Stimulated activated CD4-positive, alpha-beta T cell treated with anti-CD3 and anti-CD28 coated beads, Interleukin-1b, Interleukin-23, amount 100 ng/mL, for 48 hours (primary cell): ENCODE measurements around the gene SIGLEC10.
A peak's percentile ranks its signal among the peaks of the same experiment; 100 is the strongest.
"Not testable (repeated sequence)": the region's sequence is repeated elsewhere in the genome, so short reads cannot be mapped to it uniquely, and the experiment has no call there.

Experiments used
- DNase-seq: peaks from one replicate; pipeline ENCODE4 v3.0.0-alpha.2; 2020

Gene SIGLEC10

GRCh38 chr19:51417107-51417809 is at the start of gene SIGLEC10:
Gene SIGLEC10 (minus strand): TSS chr19:51417642. CDS start chr19:51417581, 61 bp downstream.
- peak; percentile 63 for DNase-seq

GRCh38 chr19:51466723-51467122 is 49.3 kb upstream of the SIGLEC10 start:
- no peak for DNase-seq

GRCh38 chr19:51463976-51464581 is 46.6 kb upstream of the SIGLEC10 start:
- not testable (repeated sequence) for DNase-seq

- DNase-seq, result no peak
Observed at GRCh38 chr19:51462681-51463080, 45.2 kb upstream of the SIGLEC10 start.

GRCh38 chr19:51462276-51462675 is 44.8 kb upstream of the SIGLEC10 start:
- no peak for DNase-seq

- no peak for DNase-seq
Observed at GRCh38 chr19:51461723-51462161, 44.3 kb upstream of the SIGLEC10 start.

GRCh38 chr19:51460164-51460992 is 42.9 kb upstream of the SIGLEC10 start:
- DNase-seq, result no peak

GRCh38 chr19:51458899-51459505 is 41.6 kb upstream of the SIGLEC10 start:
- DNase-seq, result no peak

- DNase-seq, result no peak
Observed at GRCh38 chr19:51458051-51458645, 40.7 kb upstream of the SIGLEC10 start, which contains the start of gene SIGLEC8. Gene SIGLEC8 (minus strand): TSS chr19:51458454. CDS start chr19:51458387, 67 bp downstream.

GRCh38 chr19:51457351-51458013 is 40.0 kb upstream of the SIGLEC10 start:
- DNase-seq, result no peak

- DNase-seq, result no peak
Observed at GRCh38 chr19:51456541-51457290, 39.3 kb upstream of the SIGLEC10 start.

GRCh38 chr19:51450730-51451307 is 33.4 kb upstream of the SIGLEC10 start:
- DNase-seq, result peak; percentile 79

- peak; percentile 66 for DNase-seq
Observed at GRCh38 chr19:51448411-51449016, 31.1 kb upstream of the SIGLEC10 start.

- DNase-seq, result no peak
Observed at GRCh38 chr19:51448011-51448410, 30.6 kb upstream of the SIGLEC10 start.

GRCh38 chr19:51447510-51447909 is 30.1 kb upstream of the SIGLEC10 start:
- not testable (repeated sequence) for DNase-seq

GRCh38 chr19:51441410-51442390 is 24.3 kb upstream of the SIGLEC10 start:
- DNase-seq, result peak; percentile 94

- DNase-seq, result peak; percentile 76
Observed at GRCh38 chr19:51440846-51441409, 23.5 kb upstream of the SIGLEC10 start.

GRCh38 chr19:51440052-51440451 is 22.6 kb upstream of the SIGLEC10 start:
- no peak for DNase-seq

GRCh38 chr19:51439021-51439465 is 21.6 kb upstream of the SIGLEC10 start:
- peak; percentile 38 for DNase-seq
